ENCODE measurements around the gene DLGAP1. TPM values are rescaled to one million over a fixed set of nuclear protein-coding genes. Genes with fewer than 3 reads are reported as not detected.
"Not testable (repeated sequence)": the region's sequence is repeated elsewhere in the genome, so short reads cannot be mapped to it uniquely, and the experiment has no call there.

Gene DLGAP1
- total RNA-seq, 1 donor from 2014 or later: 7.2 TPM

DNA sequence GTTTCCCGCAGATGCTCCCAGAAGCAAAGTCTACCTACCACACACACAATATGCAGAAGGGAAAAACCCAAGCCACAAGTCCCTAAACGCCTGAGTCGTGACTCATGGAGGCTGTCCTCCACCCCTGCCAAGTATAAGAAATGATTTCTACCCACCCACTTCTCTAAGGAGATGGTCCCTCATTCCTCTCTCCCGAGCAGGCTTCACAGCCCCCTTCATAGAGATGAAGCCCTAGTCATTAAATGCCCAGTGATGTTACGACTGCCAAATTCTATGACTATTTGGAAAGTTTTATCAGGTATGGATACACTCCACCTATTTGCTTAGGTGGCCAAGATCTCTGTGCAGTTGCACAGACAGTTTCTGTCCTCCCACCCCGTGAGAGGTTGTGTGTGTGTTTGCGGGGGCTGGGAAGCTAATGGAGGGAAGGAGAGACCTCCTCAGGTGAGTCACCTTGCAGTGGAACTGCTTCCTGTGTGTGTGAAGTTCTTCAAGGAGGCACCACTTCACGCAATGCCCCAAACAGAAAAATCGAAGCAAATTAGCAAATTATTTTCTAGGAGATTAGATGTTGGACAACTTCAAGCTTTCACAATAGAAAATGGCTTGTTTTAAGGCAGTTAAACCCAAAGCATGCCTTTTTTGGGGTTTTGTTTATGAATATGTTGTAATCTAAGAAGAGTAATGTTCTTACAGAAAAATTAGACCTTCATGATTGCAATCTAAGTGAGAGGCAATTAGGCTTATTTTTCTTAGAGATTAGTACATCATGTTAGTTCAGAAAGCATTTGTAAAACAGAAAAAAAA is 830.0 kb downstream of the DLGAP1 start:
- DNase-seq (ENCODE audit: low read depth): peak; percentile 96

DNA sequence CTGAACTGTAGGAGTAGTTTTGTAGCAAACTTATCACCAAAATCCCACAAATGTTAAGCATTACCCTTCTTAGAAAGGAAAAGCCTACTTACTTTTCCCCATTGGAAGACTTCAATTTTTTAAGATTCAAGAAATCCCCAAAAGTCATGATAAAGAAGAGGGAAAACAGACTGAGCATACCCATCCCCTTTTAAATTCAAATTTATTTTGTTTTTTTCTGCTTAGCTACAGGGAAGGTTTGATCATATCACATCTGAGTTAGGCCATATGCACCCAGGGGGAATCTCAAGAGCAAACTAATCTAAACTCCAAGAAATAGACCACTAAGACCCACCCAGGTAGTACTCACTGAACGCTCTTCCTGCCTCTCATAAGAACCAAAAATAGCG is 830.6 kb downstream of the DLGAP1 start:
- no peak for DNase-seq (ENCODE audit: low read depth)

DNA sequence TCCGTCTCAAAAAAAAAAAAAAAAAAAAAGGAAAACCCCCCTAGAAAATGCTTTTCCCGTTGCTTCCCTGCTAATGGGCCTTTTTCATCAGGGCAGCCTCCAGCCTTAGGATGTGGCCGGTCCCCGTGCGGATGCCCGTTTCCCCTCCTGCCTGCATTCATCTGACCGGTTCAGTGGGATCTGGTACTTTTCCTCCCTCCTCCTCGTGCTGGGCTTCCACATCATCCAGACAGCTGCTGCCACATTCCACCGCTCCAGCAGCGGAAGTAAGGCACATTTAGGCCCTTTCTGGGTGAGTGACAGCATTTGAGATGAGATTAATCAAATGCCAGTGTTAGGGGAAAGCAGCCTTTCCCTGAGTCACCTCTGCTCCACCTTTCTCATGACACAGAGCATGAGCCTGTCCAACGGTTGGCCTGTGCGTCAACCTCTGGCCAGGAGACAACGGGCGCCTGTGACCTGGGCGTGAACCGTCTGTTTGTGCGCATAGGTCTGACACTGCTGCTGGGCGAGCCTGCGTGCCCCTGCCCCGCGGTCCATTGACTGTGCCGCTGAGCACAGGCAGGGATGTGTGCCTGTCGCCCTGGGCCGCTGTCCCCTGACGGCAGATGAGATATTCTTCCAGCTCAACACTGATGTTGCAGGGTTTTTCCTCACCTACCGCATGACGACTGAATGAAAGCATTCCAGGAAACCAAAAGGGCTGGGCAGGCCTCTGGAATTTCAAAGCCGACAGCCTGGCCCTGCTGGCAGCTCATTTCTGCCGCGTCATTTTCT is 831.1 kb downstream of the DLGAP1 start:
- DNase-seq (ENCODE audit: low read depth): peak; percentile 96

DNA sequence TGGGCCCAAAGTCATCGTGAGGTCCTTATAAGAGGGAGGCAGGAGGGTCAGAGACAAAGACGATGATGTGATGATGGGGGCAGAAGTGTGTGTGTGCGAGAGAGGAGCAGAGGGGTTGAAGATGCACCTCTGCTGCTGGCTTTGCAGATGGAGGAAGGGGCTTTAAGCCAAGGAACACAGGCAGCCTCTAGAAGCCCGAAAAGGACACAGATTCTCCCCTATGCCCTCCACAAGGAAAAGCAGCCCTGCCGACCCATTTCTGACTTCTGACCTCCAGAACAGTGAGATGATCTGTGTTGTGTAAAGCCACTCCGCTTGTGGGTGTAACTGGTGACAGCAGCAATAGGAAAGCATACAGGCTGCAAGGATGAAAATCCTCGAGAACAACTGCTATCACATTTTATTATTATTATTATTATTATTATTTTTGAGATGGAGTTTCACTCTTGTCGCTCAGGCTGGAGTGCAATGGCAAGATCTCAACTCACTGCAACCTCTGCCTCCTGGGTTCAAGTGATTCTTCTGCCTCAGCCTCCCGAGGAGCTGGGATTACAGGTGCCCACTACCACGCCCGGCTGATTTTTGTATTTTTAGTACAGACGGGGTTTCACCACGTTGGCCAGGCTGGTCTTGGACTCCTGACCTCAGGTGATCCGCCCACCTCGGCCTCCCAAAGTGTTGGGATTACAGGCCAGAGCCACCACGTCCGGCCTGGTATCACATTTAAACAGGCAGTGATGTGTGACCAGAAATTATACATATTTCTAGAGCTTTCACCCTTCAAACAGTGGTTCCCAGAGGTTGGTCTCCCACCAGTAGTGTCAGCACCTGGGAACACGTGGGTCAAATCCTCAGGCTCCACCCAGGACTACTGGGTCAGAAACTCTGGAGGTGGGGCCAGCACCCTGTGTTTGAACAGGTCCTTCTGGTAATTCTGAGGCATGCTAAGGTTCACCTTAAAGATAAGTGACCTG is 834.7 kb downstream of the DLGAP1 start:
- DNase-seq (ENCODE audit: low read depth): no peak

DNA sequence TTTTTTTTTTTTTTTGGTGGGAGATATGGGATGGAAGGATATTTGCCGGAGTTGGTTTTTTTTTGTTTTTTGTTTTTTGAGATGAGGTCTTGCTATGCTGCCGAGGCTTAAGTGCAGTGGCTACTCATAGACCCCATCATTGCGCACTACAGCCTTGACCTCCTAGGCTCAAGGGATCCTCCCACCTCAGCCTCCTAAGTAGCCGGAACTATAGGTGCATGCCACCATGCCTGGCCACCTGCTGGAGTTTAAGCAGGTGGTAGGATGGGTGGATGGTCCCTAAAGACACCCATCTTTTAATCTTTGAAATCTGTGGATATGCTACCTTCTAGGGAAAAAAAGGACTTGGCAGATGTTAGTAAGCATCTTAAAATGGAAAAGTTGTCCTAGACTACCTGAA is 835.4 kb downstream of the DLGAP1 start:
- no peak for DNase-seq (ENCODE audit: low read depth)

DNA sequence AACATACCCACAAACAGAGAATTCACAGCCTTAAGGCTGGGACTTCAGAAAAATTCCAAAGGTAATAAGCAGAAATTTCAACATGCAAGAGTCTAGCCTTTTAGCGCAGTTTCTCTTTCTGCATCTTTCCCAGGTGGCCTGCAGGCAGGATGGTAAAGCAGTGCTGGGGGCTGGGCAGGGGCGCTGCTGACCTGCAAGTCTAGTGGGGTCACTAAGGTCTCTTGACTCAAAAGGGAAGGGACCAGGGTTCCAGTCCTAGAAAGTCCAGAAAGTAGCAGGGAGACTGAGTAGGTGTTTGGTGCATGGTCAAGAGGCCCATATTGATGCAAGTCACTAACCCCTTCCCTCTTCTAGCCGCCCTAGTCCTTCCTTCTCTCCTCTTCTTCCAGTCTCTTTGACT is 835.9 kb downstream of the DLGAP1 start:
- no peak for DNase-seq (ENCODE audit: low read depth)

DNA sequence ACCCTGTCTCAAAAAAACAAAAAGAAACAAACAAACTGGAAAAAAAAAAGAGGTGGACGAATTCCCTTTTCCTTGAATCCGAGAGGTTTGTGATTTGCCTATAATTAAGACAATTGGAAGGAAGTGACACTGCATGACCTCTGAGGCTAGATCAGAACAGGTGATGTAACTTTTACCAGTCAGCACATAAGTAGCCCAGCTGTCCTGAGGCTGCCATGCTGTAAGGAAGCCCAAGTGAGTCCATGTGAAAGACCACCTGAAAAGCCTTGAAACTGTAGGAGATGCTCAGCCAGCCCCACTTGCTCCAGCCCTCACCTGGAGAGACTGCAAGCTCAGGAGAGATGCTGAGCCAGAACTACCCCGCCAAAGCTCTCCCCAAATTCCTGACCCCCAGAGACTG is 838.4 kb downstream of the DLGAP1 start:
- no peak for DNase-seq (ENCODE audit: low read depth)

DNA sequence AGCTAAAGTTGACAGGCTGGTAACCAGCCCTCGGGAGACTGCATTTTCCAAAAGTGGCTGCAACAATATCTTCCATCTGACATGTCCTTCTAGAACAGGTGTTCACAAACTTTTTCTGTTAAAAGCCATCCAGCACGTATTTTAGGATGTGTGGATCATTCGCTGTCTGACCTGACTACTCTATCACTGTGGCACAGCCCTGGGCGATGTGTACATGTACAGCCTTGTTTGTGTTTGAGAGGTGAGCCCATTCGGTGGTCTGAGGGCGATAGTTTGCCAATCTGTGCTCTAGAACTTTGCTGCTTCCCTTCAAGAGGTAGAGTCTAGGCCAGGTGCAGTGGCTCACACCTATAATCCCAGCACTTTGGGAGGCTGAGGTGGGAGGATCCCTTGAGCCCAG is 839.0 kb downstream of the DLGAP1 start:
- DNase-seq (ENCODE audit: low read depth): no peak

DNA sequence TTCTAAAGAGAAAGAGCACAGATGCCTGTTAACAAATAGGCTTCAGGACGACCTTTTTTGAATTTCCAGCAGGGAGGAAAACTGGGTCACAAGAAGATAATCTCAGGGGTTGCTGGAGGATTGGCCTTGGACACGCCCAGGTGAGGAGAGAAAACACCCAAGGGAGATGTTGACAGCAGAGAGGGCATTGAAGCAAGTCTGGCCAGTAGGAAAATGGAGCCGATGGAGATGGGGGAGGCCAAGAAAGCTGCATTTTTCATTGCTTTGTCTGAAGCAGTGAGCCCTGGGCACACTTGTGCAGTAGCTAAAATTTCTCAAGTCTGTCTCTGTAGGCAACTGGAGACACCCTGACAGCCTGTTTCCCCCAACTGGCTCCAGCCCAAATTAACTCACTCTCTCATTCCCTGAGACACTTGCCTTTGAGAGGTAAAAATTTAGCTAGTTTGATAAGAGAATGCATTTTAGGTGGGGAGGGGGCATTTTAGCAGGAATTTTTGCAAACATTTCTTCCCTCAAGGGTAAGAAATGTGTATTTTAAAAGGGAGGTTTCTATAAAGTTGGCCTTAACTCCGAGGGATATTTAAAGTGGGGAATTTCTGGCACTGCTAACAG is 839.6 kb downstream of the DLGAP1 start:
- no peak for DNase-seq (ENCODE audit: low read depth)

DNA sequence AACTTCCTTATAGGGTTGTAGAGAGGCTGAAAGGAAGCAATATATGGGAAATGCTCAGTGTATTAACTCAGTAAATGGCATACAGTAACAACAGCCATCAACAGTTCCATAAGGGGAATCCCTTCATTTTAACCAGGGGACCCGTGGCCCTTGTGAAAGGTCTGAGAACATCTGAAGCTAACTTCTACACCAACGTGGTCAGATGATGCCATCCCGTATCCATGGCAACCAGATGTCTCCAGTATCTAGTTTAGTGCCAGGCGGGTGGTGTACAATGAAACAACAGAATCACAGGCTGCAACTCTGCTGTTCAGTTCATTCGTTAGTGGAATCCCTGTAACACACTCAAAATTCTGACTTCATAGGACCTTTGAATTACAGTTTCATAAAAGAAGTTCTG is 842.8 kb downstream of the DLGAP1 start:
- DNase-seq (ENCODE audit: low read depth): no peak

DNA sequence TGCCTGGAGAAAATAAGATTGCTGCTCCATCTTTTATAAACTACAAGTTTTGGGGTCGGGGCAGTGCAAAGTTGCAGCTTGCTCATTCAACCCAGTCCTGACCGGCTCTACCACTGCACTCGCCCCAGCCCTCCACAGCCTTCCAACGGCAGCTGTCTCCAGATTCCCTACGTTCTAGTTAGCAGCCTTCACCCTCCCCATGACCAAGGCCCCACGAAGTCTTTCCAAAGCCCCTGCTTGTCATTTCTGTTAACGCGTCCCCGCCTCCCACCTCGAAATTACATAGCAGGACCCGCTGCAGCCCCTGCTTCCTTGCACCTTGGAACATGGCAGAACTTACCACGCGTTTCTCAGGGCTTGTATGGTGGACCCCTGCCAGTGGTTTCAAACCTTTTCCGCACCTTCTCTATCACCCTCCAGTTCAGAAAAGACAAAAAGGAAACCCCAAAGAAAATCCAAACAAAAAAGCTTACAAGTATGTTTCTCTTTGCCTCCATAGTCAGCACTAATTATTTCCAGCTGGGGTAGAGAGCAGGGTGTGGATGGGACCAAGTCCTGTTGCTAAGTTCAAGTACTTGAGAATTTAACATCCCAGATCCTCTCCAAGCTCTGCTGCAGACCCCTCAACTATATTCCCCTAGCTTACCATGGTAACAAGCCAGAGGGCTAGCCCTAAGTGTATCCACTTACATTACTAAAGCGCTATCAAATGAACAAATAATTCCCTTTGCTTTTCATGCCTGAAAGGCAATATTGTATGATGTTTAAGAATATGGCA is 843.6 kb downstream of the DLGAP1 start:
- no peak for DNase-seq (ENCODE audit: low read depth)

DNA sequence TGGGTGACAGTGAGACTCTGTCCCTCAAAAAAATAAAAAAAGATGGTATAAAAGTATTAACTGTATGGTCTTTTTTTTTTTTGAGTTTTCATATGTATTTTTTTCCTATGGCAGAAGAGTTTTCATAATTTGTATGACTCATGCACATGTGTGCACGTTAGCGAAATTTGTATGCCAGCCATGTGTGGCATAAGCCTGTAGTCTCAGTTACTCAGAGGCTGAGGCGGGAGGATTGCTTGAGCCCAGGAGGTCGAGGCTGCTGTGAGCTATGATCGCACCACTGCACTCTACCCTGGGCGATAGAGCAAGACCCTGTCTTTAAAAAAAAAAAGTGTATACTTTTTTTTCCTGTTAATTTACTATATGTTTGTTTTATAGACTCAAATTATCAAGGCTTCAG is 844.3 kb downstream of the DLGAP1 start:
- DNase-seq (ENCODE audit: low read depth): no peak

DNA sequence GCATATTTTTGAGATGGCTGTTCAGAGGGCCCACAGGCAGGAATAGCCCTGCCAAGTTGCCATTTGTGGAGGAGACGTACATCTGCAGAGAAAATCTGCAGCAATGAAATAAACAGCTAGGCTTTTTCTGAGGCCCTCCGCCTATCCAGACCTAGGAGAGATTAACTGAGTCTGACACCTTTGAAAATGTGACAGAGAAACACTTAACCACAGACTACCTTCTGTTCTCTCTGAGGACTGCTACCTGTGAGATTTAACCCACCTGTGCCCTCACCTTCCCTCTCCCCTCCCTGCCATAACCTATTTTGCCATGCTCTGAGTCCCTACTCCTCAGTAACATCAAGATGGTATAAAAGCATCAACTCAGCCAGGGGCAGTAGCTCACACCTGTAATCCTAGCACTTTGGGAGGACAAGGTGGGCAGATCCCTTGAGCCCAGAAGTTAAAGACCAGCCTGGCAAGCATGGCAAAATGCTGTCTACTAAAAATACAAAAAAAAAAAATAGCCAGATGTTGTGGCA is 844.9 kb downstream of the DLGAP1 start:
- no peak for DNase-seq (ENCODE audit: low read depth)

DNA sequence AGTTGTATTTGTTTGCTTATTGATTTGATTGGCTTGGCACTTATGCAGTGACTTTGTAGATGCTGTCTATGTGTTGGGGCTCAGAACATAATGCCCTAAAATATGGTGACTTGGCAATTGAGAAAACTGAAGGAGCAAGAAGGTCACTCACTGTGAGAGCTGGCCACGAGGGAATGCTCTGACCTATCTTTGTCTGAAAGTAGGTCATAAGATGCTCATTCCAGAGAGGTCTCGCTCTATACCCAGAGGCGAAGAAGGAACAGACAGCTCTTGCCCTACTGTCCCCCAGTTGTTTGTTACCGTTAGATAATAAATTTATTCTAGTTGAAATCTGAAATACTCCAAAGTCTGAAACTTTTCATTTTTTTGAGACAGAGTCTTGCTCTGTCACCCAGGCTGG is 846.6 kb downstream of the DLGAP1 start:
- no peak for DNase-seq (ENCODE audit: low read depth)

DNA sequence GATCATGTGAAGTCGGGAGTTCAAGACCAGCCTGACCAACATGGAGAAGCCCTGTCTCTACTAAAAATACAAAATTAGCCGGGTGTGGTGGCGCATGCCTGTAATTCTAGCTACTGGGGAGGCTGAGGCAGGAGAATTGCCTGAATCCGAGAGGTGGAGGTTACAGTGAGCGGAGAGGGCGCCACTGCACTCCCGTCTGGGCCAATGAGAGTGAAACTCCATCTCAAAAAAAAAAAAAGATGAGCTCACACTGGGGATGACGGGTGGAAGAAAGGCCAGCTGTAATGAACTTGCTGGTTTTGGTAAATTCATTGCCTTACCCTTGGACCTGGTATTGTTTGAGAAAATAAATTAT is 847.0 kb downstream of the DLGAP1 start:
- not testable (repeated sequence) for DNase-seq (ENCODE audit: low read depth)

DNA sequence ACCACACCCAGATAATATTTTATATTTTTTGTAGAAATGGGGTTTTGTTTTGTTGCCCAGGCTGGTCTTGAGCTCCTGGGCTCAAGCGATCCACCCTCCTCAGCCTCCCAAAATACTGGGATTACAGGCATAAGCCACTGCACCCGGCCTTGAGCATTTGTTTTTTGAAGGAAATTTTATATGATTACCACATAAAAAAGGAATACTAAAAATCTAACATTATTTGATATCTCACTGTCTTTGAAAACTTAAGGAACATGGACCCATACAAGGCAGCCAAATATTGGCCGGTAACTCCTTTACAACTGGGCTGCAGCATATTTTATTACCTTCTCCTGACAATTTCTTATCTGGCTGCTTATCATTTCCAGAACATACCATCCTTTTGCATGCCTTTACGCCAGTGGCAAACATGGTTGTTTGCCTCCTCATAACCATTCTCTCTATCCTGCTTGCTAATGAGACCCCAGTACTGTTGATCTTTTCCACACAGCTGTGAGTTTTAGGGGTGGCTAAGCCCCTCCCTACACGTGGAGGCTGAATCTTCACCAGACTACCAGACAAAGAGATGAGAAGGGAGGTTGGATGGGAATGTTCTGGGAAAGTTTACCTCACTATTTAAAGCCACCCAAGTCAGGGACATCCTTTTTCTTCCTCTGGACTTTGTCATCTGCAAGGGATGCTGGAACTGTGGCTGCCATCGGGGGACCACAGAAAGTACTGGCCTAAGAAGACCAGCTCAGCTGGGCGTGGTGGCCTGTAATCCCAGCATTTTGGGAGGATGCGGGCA is 847.6 kb downstream of the DLGAP1 start:
- DNase-seq (ENCODE audit: low read depth): no peak

DNA sequence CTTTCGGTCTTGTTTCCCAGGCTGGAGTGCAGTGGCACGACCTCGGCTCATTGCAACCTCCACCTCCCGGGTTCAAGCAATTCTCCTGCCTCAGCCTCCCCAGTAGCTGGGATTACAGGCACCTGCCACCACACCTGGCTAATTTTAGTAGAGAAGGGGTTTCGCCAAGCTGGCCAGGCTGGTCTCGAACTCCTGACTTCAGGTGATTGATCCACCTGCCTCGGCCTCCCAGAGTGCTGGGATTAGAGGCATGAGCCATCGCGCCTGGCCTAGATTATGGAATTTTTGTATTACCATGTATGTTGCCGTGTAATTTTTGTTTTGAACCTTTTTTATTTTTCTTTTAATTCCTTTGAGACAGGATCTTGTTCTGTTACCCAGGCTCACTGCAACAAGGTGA is 848.2 kb downstream of the DLGAP1 start:
- not testable (repeated sequence) for DNase-seq (ENCODE audit: low read depth)

DNA sequence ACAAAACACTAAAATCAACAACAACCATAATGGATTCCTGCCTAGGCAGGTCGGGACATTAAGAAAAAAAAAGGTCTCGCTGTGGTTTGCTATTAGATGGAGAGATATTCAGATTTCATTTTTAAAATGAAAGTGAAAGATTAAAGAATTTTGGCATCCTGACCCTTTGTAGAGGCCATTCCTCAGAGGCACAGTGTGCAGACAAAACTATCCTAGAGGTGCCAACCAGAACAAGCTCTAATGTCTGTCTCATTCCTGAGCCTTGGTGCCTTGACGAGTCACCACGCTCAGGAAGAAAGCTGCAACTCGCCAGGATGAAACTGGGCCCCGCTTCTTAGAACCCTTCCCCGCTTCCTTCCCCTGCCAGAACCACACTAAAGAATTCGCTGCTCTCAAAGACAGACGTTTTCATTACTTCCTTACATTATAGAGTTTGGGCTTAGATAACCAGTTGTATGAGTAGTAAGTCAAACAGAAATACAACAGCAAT is 849.1 kb downstream of the DLGAP1 start:
- DNase-seq (ENCODE audit: low read depth): peak; percentile 44

DNA sequence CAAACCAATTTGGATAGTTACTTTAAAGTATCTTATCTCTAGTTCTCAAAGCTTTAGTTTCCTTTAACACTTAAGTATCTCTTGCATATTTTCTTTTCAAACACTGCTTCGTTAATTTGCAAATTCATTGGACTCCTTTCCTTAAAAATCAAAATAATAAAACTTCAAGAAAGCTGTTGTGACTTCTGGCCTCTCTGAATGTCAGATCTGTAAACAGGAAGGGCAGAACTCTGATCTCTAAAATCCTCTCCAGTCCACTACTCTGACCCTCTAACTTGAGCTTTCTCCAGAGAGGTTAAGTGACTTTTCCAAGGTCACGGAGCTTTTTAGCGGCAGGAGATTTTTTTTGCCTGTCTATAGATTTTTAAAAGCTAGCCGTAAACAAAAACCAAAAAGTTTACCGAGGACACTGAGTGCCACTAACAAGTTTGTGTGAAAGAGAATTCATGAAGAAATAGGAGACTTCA is 849.6 kb downstream of the DLGAP1 start:
- no peak for DNase-seq (ENCODE audit: low read depth)

All from renal cortical epithelial cell (primary cell).